MCF 10A (cell line): Measurements from ENCODE around the gene MYO5C. TPM values are rescaled to one million over a fixed set of nuclear protein-coding genes. Genes with fewer than 3 reads are reported as not detected.
"Not testable (repeated sequence)": the region's sequence is repeated elsewhere in the genome, so short reads cannot be mapped to it uniquely, and the experiment has no call there.

Experiments
- BruUV-seq: library from RNA; stranded (reverse); fragments of 400-500 nt; replicated peaks from 2 replicates; lab custom pipeline; 2021; lab: Mats Ljungman, UMichigan
- CTCF ChIA-PET: fragments of 300-600 bp; sonication (Branson Sonifier 250); formaldehyde crosslinking; extraction: SDS; loops from one replicate; lab custom pipeline; 2021; ENCODE audit warnings: antibody characterized with exemption, inconsistent platforms; lab: Yijun Ruan, JAX
- POLR2A ChIA-PET: fragments of 300-600, 350-650 bp; sonication (Branson Sonifier 250); formaldehyde crosslinking; extraction: SDS; loops from one replicate; lab custom pipeline; 2020; ENCODE audit warnings: antibody characterized with exemption, inconsistent platforms; lab: Yijun Ruan, JAX
- DNase-seq: peaks from one replicate; pipeline ENCODE4 v3.0.0-alpha.2; 2018; ENCODE audit not compliant: unreplicated experiment
- H3K27ac Mint-ChIP-seq: one replicate; pipeline ENCODE4 v1.8.0; 2022; ENCODE audit warnings: mild to moderate bottlenecking, low read depth, mixed read lengths; ENCODE audit not compliant: unreplicated experiment
- H3K27me3 Mint-ChIP-seq: one replicate; pipeline ENCODE4 v1.8.0; 2022; ENCODE audit warnings: mixed read lengths; ENCODE audit not compliant: insufficient read depth, unreplicated experiment
- H3K36me3 Mint-ChIP-seq: one replicate; pipeline ENCODE4 v1.8.0; 2022; ENCODE audit warnings: mild to moderate bottlenecking, moderate library complexity, mixed read lengths; ENCODE audit not compliant: insufficient read depth, unreplicated experiment
- H3K4me1 Mint-ChIP-seq: one replicate; pipeline ENCODE4 v1.8.0; 2022; ENCODE audit warnings: mixed read lengths; ENCODE audit not compliant: insufficient read depth, unreplicated experiment
- H3K4me3 Mint-ChIP-seq: one replicate; pipeline ENCODE4 v1.8.0; 2022; ENCODE audit warnings: mild to moderate bottlenecking, moderate library complexity, mixed read lengths; ENCODE audit not compliant: unreplicated experiment
- H3K9me3 Mint-ChIP-seq: one replicate; pipeline ENCODE4 v1.8.0; 2022; ENCODE audit warnings: mixed read lengths; ENCODE audit not compliant: unreplicated experiment
- intact Hi-C: fragments of 100-400 bp; cut with micrococcal nuclease; formaldehyde crosslinking; loops from 2 replicates; pipeline ENCODE4 v1.14.1; 2022
- total RNA-seq: library from RNA; stranded (reverse); gene quantifications from 2 replicates; pipeline ENCODE4 v1.2.3, GENCODE V29; 2022
- TF ChIP-seq, protein P1 (sequence below): fragments of 200-600 bp; IDR thresholded peaks from one replicate; pipeline ENCODE4 v1.8.0; 2022; ENCODE audit warnings: antibody characterized with exemption, mild to moderate bottlenecking; ENCODE audit not compliant: unreplicated experiment

MYO5C gene
- total RNA-seq, 1 experiment from 2014 or later, result 29.4 TPM

GRCh38 chr15:52287114-52287513 is 8.5 kb downstream of the MYO5C start:
- Mint-ChIP-seq H3K27ac (peak overlapping the region; percentile 89), H3K27me3 (no peaks in the 10 kb centered on the region), H3K4me1 (peaks cover 37% of the 10 kb centered on the region), H3K36me3 (no peaks in the 10 kb centered on the region), H3K4me3 (peak overlapping the region; percentile 36), H3K9me3 (no peaks in the 10 kb centered on the region)
- intact Hi-C loops, result no loop called here
- no peak for DNase-seq
- BruUV-seq, result no TSS peak
- TF ChIP-seq, protein P1, sequence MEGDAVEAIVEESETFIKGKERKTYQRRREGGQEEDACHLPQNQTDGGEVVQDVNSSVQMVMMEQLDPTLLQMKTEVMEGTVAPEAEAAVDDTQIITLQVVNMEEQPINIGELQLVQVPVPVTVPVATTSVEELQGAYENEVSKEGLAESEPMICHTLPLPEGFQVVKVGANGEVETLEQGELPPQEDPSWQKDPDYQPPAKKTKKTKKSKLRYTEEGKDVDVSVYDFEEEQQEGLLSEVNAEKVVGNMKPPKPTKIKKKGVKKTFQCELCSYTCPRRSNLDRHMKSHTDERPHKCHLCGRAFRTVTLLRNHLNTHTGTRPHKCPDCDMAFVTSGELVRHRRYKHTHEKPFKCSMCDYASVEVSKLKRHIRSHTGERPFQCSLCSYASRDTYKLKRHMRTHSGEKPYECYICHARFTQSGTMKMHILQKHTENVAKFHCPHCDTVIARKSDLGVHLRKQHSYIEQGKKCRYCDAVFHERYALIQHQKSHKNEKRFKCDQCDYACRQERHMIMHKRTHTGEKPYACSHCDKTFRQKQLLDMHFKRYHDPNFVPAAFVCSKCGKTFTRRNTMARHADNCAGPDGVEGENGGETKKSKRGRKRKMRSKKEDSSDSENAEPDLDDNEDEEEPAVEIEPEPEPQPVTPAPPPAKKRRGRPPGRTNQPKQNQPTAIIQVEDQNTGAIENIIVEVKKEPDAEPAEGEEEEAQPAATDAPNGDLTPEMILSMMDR, result no peak
- ChIA-PET CTCF (interaction anchor here (1.5 to 4.6 kb wide), 3 partner anchors 16 to 31 kb away, joined by 3 to 34 read pairs (median 3); no protein-coding TSS in a partner anchor), POLR2A (interaction anchor here (0.6 to 3.0 kb wide), 8 partner anchors 9 to 444 kb away, joined by 3 to 16 read pairs (median 10); partner anchors contain the start of gene MYO5C)

- DNase-seq, H3K27me3 Mint-ChIP-seq, POLR2A ChIA-PET, CTCF ChIA-PET, H3K36me3 Mint-ChIP-seq, BruUV-seq, H3K4me3 Mint-ChIP-seq, H3K9me3 Mint-ChIP-seq, intact Hi-C loops, H3K27ac Mint-ChIP-seq: not testable (repeated sequence)
- H3K4me1 Mint-ChIP-seq, result peaks cover 37% of the 10 kb centered on the region
Observed at GRCh38 chr15:52285941-52286340, 9.7 kb downstream of the MYO5C start.

DNA sequence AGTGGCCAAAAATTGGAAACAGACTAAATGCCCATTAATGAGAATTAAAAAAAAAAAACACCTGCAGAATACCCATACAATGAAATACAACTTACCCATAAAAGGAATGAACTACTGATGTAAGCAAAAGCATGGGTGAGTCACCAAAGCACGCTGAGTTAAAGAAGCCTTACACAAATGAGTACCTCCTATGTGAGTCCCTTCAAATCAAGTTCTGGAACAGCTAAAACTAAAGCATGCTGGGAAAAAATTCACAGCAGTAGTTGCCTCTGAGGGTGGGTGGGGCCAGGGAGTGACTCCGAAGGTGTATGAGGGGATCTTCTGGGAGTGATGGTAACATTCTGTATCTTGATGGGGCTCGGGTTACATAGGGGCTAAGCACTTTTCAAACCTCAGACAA is 11.4 kb downstream of the MYO5C start:
- H3K4me3 Mint-ChIP-seq, result no peak overlapping the region
- no TSS peak for BruUV-seq
- CTCF ChIA-PET, result no interaction called here

GRCh38 chr15:52283281-52283680 is 12.3 kb downstream of the MYO5C start:
- TF ChIP-seq, protein P1, result no peak
- Mint-ChIP-seq H3K36me3 (peaks cover 24% of the 10 kb centered on the region), H3K9me3 (no peaks in the 10 kb centered on the region), H3K4me3 (no peak overlapping the region), H3K27ac (peak overlapping the region; percentile 77), H3K4me1 (peaks cover 13% of the 10 kb centered on the region), H3K27me3 (no peaks in the 10 kb centered on the region)
- intact Hi-C loops, result no loop called here
- ChIA-PET POLR2A (interaction anchor here (0.6 to 0.7 kb wide), 2 partner anchors 30 to 31 kb away, joined by 3 to 4 read pairs; no protein-coding TSS in a partner anchor), CTCF (interaction anchor here (1.1 to 1.2 kb wide), 2 partner anchors 21 to 26 kb away, joined by 3 to 7 read pairs; no protein-coding TSS in a partner anchor)
- DNase-seq, result no peak
- BruUV-seq, result no TSS peak

More for the DNA sequence above, 11.4 kb downstream of the MYO5C start:
- POLR2A ChIA-PET, result interaction anchor here (0.7 to 1.7 kb wide), 2 partner anchors 11 to 32 kb away, joined by 3 to 6 read pairs; partner anchors contain the start of gene MYO5C
- peaks cover 22% of the 10 kb centered on the region for H3K36me3 Mint-ChIP-seq
- intact Hi-C loops, result no loop called here
- peak overlapping the region; percentile 77 for H3K27ac Mint-ChIP-seq
- TF ChIP-seq, protein P1, result no peak
- H3K4me1 Mint-ChIP-seq, result peaks cover 21% of the 10 kb centered on the region
- no peaks in the 10 kb centered on the region for H3K9me3 Mint-ChIP-seq
- DNase-seq, result peak; percentile 74
- H3K27me3 Mint-ChIP-seq, result no peaks in the 10 kb centered on the region
